ENCODE measurements around the gene ADCY4. TPM values are rescaled to one million over a fixed set of nuclear protein-coding genes. Genes with fewer than 3 reads are reported as not detected.
A peak's percentile ranks its signal among the peaks of the same experiment; 100 is the strongest.

Gene ADCY4
- total and polyA plus RNA-seq, 2 of the 13 experiments (the other 11 are each of a cell fraction or from before 2014, with no cell fraction given) = 0.03 TPM; not detected in 1

- TF ChIP-seq SOX6 (IDR thresholded peaks at IDR 0.05) (no peak), SOX6 (CRISPR knock-in tag; IDR thresholded peaks at IDR 0.05) (peak; percentile 76), ZNF879 (CRISPR knock-in tag; IDR thresholded peaks at IDR 0.05) (peak; percentile 98), ZFX (CRISPR knock-in tag; IDR thresholded peaks at IDR 0.05; ENCODE audit: low read depth) (peak; percentile 87), ZNF766 (CRISPR knock-in tag; IDR thresholded peaks at IDR 0.05; ENCODE audit: borderline replicate concordance) (peak; percentile 99), ZBTB39 (CRISPR knock-in tag; IDR thresholded peaks at IDR 0.05) (peak; percentile 89; the same call in 1 of the 2 replicates), HMG20B (CRISPR knock-in tag; conservative IDR thresholded peaks at IDR 0.05) (peak; percentile 85), SYNCRIP (IDR thresholded peaks at IDR 0.05; ENCODE audit: insufficient read depth, low read depth, low read length) (no peak), SRY (CRISPR knock-in tag; IDR thresholded peaks at IDR 0.05) (peak; percentile 100), DNMT1 (CRISPR knock-in tag; IDR thresholded peaks at IDR 0.05) (peak; percentile 100), ZNF709 (CRISPR knock-in tag; IDR thresholded peaks at IDR 0.05) (peak; percentile 99), ZSCAN25 (CRISPR knock-in tag; IDR thresholded peaks at IDR 0.05) (peak; percentile 94), ZNF503 (CRISPR knock-in tag; IDR thresholded peaks at IDR 0.05) (peak; percentile 99), HNRNPLL (IDR thresholded peaks at IDR 0.05; ENCODE audit: low read depth, low read length, poor library complexity, severe bottlenecking) (peak; percentile 96), ZNF30 (CRISPR knock-in tag; IDR thresholded peaks at IDR 0.05) (peak; percentile 75; the same call in 1 of the 2 replicates), ZNF850 (CRISPR knock-in tag; conservative IDR thresholded peaks at IDR 0.05) (no peak), SMC3 (IDR thresholded peaks at IDR 0.05; ENCODE audit: low read length) (peak; percentile 26; the same call in 1 of the 2 replicates), E2F5 (CRISPR knock-in tag; conservative IDR thresholded peaks at IDR 0.05) (peak; percentile 91), ZNF597 (CRISPR knock-in tag; IDR thresholded peaks at IDR 0.05) (peak; percentile 93; the same call in 1 of the 2 replicates), ARID3A (IDR thresholded peaks at IDR 0.05; ENCODE audit: low read depth, low read length) (peak; percentile 72), ZNF598 (CRISPR knock-in tag; IDR thresholded peaks at IDR 0.05; ENCODE audit: borderline replicate concordance) (peak; percentile 99), HNF4A (CRISPR knock-in tag; IDR thresholded peaks at IDR 0.05) (peak; percentile 61), ZMYM4 (CRISPR knock-in tag; IDR thresholded peaks at IDR 0.05) (peak; percentile 100)
These were observed 63.6 kb downstream of the ADCY4 start, which contains the start of gene RABGGTA (continued) for GRCh38 chr14:24271134-24271833.

Measured in HepG2 (cell line).